ENCODE measurements around the gene TCEAL6.
"Not testable (repeated sequence)": the region's sequence is repeated elsewhere in the genome, so short reads cannot be mapped to it uniquely, and the experiment has no call there.

Gene TCEAL6
- 0 to 0.13 (median 0) reads per million in 9 experiments for total RNA-seq

GRCh38 chrX:102142274-102142673, at the start of gene TCEAL6:
TCEAL6 (minus strand) TSS chrX:102142481.
- peaks cover 17 to 30% of the 10 kb centered on the region in 2 donors for H3K27me3 Mint-ChIP-seq
- not testable (repeated sequence) for H3K27ac Mint-ChIP-seq; ATAC-seq (replicated peaks); H3K9me3 Mint-ChIP-seq; H3K4me1 Mint-ChIP-seq (ENCODE audit: low read depth in 2 of 2); DNase-seq; H3K4me3 Mint-ChIP-seq; H3K36me3 Mint-ChIP-seq (ENCODE audit: insufficient read depth)

- no peak for DNase-seq
- H3K4me3 Mint-ChIP-seq, result no peak overlapping the region
- ATAC-seq (replicated peaks), result no peak
Observed at GRCh38 chrX:102185967-102186720, 43.9 kb upstream of the TCEAL6 start.

GRCh38 chrX:102155806-102156179, 13.5 kb upstream of the TCEAL6 start, which contains the start of gene BEX5:
BEX5 (minus strand) TSS chrX:102155977; CDS start chrX:102154265, 1,712 bp downstream.
- peak; percentile 95 for ATAC-seq (replicated peaks)
- H3K4me1 Mint-ChIP-seq (ENCODE audit: low read depth in 2 of 2), result peaks cover 15 to 19% of the 10 kb centered on the region in 2 donors
- peak; percentile 24 to 40 (median 35) for DNase-seq
- peak within 1 kb of the TSS; percentile 97 to 99 for H3K27ac Mint-ChIP-seq
- H3K27me3 Mint-ChIP-seq, result no peaks in the 10 kb centered on the region
- no peaks in the 10 kb centered on the region for H3K9me3 Mint-ChIP-seq
- H3K36me3 Mint-ChIP-seq (ENCODE audit: insufficient read depth), result peaks cover 8% of the 10 kb centered on the region
- H3K4me3 Mint-ChIP-seq, result peak within 1 kb of the TSS; percentile 90 to 99

More at GRCh38 chrX:102185967-102186720, 43.9 kb upstream of the TCEAL6 start:
- no peaks in the 10 kb centered on the region for H3K4me1 Mint-ChIP-seq (ENCODE audit: low read depth in 2 of 2)
- peaks cover 0 to 4% of the 10 kb centered on the region in 2 donors for H3K9me3 Mint-ChIP-seq
- no peaks in the 10 kb centered on the region for H3K36me3 Mint-ChIP-seq (ENCODE audit: insufficient read depth)
- H3K27ac Mint-ChIP-seq, result no peak overlapping the region
- H3K27me3 Mint-ChIP-seq, result peaks cover 0 to 9% of the 10 kb centered on the region in 2 donors

GRCh38 chrX:102154900-102155805, 12.9 kb upstream of the TCEAL6 start:
- Mint-ChIP-seq H3K9me3 (no peaks in the 10 kb centered on the region), H3K27ac (peak overlapping the region; percentile 97 to 99), H3K27me3 (no peaks in the 10 kb centered on the region), H3K4me3 (peak overlapping the region; percentile 90 to 99), H3K36me3 (ENCODE audit: insufficient read depth) (peaks cover 8% of the 10 kb centered on the region), H3K4me1 (ENCODE audit: low read depth in 2 of 2) (peaks cover 15 to 19% of the 10 kb centered on the region in 2 donors)
- peak; percentile 43 for ATAC-seq (replicated peaks)
- DNase-seq, result peak in 1 of 3 experiments; percentile 8

GRCh38 chrX:102154218-102154860, 12.1 kb upstream of the TCEAL6 start:
- H3K9me3 Mint-ChIP-seq, result no peaks in the 10 kb centered on the region
- ATAC-seq (replicated peaks) (peak; percentile 7), DNase-seq (peak in 1 of 3 experiments; percentile 1)
- peaks cover 8% of the 10 kb centered on the region for H3K36me3 Mint-ChIP-seq (ENCODE audit: insufficient read depth)
- peaks cover 15 to 19% of the 10 kb centered on the region in 2 donors for H3K4me1 Mint-ChIP-seq (ENCODE audit: low read depth in 2 of 2)
- no peaks in the 10 kb centered on the region for H3K27me3 Mint-ChIP-seq
- H3K4me3 Mint-ChIP-seq, result peak overlapping the region; percentile 90 to 99
- H3K27ac Mint-ChIP-seq, result peak overlapping the region; percentile 97 to 99

GRCh38 chrX:102141631-102142030, 650 bp downstream of the TCEAL6 start:
- H3K4me1 Mint-ChIP-seq (ENCODE audit: low read depth in 2 of 2); H3K27ac Mint-ChIP-seq; H3K4me3 Mint-ChIP-seq; H3K9me3 Mint-ChIP-seq; ATAC-seq (replicated peaks); DNase-seq; H3K36me3 Mint-ChIP-seq (ENCODE audit: insufficient read depth): not testable (repeated sequence)
- peaks cover 17 to 30% of the 10 kb centered on the region in 2 donors for H3K27me3 Mint-ChIP-seq

- H3K27ac Mint-ChIP-seq; H3K36me3 Mint-ChIP-seq (ENCODE audit: insufficient read depth); H3K4me3 Mint-ChIP-seq; H3K9me3 Mint-ChIP-seq; DNase-seq; ATAC-seq (replicated peaks); H3K4me1 Mint-ChIP-seq (ENCODE audit: low read depth in 2 of 2): not testable (repeated sequence)
- H3K27me3 Mint-ChIP-seq, result peaks cover 17 to 30% of the 10 kb centered on the region in 2 donors
Observed at GRCh38 chrX:102140876-102141275, 1.4 kb downstream of the TCEAL6 start.

GRCh38 chrX:102138064-102138463, 4.2 kb downstream of the TCEAL6 start:
- Mint-ChIP-seq H3K27me3 (peaks cover 18 to 28% of the 10 kb centered on the region in 2 donors), H3K4me3 (no peak overlapping the region), H3K27ac (no peak overlapping the region), H3K9me3 (no peaks in the 10 kb centered on the region), H3K36me3 (ENCODE audit: insufficient read depth) (no peaks in the 10 kb centered on the region), H3K4me1 (ENCODE audit: low read depth in 2 of 2) (peaks cover 0 to 3% of the 10 kb centered on the region in 2 donors)
- DNase-seq, result no peak
- ATAC-seq (replicated peaks), result no peak

- ATAC-seq (replicated peaks), result no peak
- Mint-ChIP-seq H3K36me3 (ENCODE audit: insufficient read depth) (peaks cover 4% of the 10 kb centered on the region), H3K9me3 (no peaks in the 10 kb centered on the region), H3K27me3 (peaks cover 31 to 43% of the 10 kb centered on the region in 2 donors), H3K4me1 (ENCODE audit: low read depth in 2 of 2) (peaks cover 5 to 10% of the 10 kb centered on the region in 2 donors), H3K4me3 (no peak overlapping the region), H3K27ac (no peak overlapping the region)
- DNase-seq, result no peak
Observed at GRCh38 chrX:102129473-102129872, 12.8 kb downstream of the TCEAL6 start.

GRCh38 chrX:102126863-102127262, 15.4 kb downstream of the TCEAL6 start:
- H3K27ac Mint-ChIP-seq, result no peak overlapping the region
- H3K4me1 Mint-ChIP-seq (ENCODE audit: low read depth in 2 of 2), result peaks cover 6 to 10% of the 10 kb centered on the region in 2 donors
- no peak for ATAC-seq (replicated peaks)
- H3K36me3 Mint-ChIP-seq (ENCODE audit: insufficient read depth), result peaks cover 4% of the 10 kb centered on the region
- no peak for DNase-seq
- H3K27me3 Mint-ChIP-seq, result peaks cover 35 to 42% of the 10 kb centered on the region in 2 donors
- no peak overlapping the region for H3K4me3 Mint-ChIP-seq
- H3K9me3 Mint-ChIP-seq, result no peaks in the 10 kb centered on the region

GRCh38 chrX:102126080-102126818, 16.0 kb downstream of the TCEAL6 start:
- not testable (repeated sequence) for H3K9me3 Mint-ChIP-seq; H3K27ac Mint-ChIP-seq; H3K36me3 Mint-ChIP-seq (ENCODE audit: insufficient read depth); DNase-seq; ATAC-seq (replicated peaks)
- H3K27me3 Mint-ChIP-seq, result peaks cover 35 to 42% of the 10 kb centered on the region in 2 donors
- peaks cover 6 to 10% of the 10 kb centered on the region in 2 donors for H3K4me1 Mint-ChIP-seq (ENCODE audit: low read depth in 2 of 2)
- peak overlapping the region; percentile 35 to 61 for H3K4me3 Mint-ChIP-seq

- not testable (repeated sequence) for H3K36me3 Mint-ChIP-seq (ENCODE audit: insufficient read depth); H3K9me3 Mint-ChIP-seq; DNase-seq; H3K27ac Mint-ChIP-seq
- peak; percentile 62 for ATAC-seq (replicated peaks)
- Mint-ChIP-seq H3K27me3 (peaks cover 28 to 35% of the 10 kb centered on the region in 2 donors), H3K4me3 (peak within 1 kb of the TSS; percentile 46 to 61), H3K4me1 (ENCODE audit: low read depth in 2 of 2) (peaks cover 6 to 10% of the 10 kb centered on the region in 2 donors)
Observed at GRCh38 chrX:102125436-102125835, 16.8 kb downstream of the TCEAL6 start, which contains the start of gene TCEAL2. TCEAL2 (plus strand) TSS chrX:102125679; CDS start chrX:102126831, 1,152 bp downstream.

Data from effector memory CD8-positive, alpha-beta T cell (primary cell).